Body of pancreas (tissue), 4 donors: Measurements from ENCODE around the gene CPNE9.

Experiments
- POLR2A ChIP-seq, 3 donors: fragments of 450-650 bp; IDR thresholded peaks; one replicate each; pipeline ENCODE4 v1.6.1; 2016; ENCODE audit warnings: antibody characterized with exemption in 3 of 3, mild to moderate bottlenecking in 2 of 3
- TF ChIP-seq, protein P1 (sequence below), 7 experiments: fragments of 450-650 bp in 4 of 7; fragments of 200-600 bp in 3 of 7; sonication (generic) in 3 of 7; IDR thresholded peaks; one replicate each; pipeline ENCODE4 v1.5.1; 2016 to 2019; ENCODE audit warnings: antibody characterized with exemption in 7 of 7

DNA sequence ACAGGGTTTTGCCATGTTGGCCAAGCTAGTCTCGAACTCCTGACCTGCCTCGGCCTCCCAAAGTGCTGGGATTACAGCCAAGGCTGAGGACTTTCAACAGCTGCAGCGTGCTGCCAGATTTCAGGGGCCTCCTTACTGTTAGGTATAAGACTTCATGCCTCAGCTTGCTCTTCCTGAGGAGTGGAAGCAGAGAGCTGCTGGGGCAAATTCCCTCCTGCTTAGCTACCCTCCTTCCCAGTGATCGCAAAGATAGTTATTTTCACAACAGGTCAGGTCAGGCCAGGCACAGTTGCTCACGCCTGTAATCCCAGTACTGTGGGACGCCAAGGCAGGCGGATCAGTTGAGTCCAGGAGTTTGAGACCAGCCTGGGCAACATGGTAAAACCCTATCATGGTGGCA, 2.6 kb upstream of the CPNE9 start:
- TF ChIP-seq, protein P1, sequence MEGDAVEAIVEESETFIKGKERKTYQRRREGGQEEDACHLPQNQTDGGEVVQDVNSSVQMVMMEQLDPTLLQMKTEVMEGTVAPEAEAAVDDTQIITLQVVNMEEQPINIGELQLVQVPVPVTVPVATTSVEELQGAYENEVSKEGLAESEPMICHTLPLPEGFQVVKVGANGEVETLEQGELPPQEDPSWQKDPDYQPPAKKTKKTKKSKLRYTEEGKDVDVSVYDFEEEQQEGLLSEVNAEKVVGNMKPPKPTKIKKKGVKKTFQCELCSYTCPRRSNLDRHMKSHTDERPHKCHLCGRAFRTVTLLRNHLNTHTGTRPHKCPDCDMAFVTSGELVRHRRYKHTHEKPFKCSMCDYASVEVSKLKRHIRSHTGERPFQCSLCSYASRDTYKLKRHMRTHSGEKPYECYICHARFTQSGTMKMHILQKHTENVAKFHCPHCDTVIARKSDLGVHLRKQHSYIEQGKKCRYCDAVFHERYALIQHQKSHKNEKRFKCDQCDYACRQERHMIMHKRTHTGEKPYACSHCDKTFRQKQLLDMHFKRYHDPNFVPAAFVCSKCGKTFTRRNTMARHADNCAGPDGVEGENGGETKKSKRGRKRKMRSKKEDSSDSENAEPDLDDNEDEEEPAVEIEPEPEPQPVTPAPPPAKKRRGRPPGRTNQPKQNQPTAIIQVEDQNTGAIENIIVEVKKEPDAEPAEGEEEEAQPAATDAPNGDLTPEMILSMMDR (IDR thresholded peaks at IDR 0.05), result no peak
- TF ChIP-seq POLR2A (IDR thresholded peaks at IDR 0.05), result no peak
